Naive thymus-derived CD4-positive, alpha-beta T cell (primary cell): ENCODE data around the gene SOHLH1. TPM values are rescaled to one million over a fixed set of nuclear protein-coding genes. Genes with fewer than 3 reads are reported as not detected.
"Not testable (repeated sequence)": the region's sequence is repeated elsewhere in the genome, so short reads cannot be mapped to it uniquely, and the experiment has no call there.

Source experiments
- ATAC-seq: fragments of 150-1000 bp; cut with Tn5 transposase; 2 replicates; pipeline ENCODE4 v1.10.0; 2021; ENCODE audit warnings: mild to moderate bottlenecking, moderate library complexity
- CTCF ChIA-PET: fragments of 350-600 bp; sonication (Branson Sonifier 250); formaldehyde crosslinking; loops from one replicate; lab custom pipeline; 2021; ENCODE audit warnings: antibody characterized with exemption; lab: Charles Lee
- POLR2A ChIA-PET: fragments of 350-600 bp; sonication (Branson Sonifier 250); formaldehyde crosslinking; loops from one replicate; lab custom pipeline; 2021; ENCODE audit warnings: antibody characterized with exemption, inconsistent platforms; lab: Charles Lee
- DNase-seq, 9 donors: peaks; one replicate each; pipeline versions ENCODE4 v3.0.0 to v3.0.0-alpha.2; 2020 to 2022; ENCODE audit warnings: mixed read lengths in 1 of 9
- H3K27ac ChIP-seq: one replicate; pipeline ENCODE4 v1.7.0; 2013; ENCODE audit warnings: mild to moderate bottlenecking, low read depth, low read length, moderate library complexity
- H3K27me3 ChIP-seq, 2 donors: one replicate each; pipeline ENCODE4 v1.7.0; 2013; ENCODE audit warnings: low read length in 2 of 2, mild to moderate bottlenecking in 2 of 2, moderate library complexity in 2 of 2; ENCODE audit not compliant: control insufficient read depth in 2 of 2, insufficient read depth in 2 of 2
- H3K36me3 ChIP-seq, 3 experiments: 1 replicate in 2 of 3; 2 replicates in 1 of 3; pipeline ENCODE4 v1.7.0; 2013; ENCODE audit warnings: low read length in 3 of 3, mild to moderate bottlenecking in 3 of 3, moderate library complexity in 1 of 3; ENCODE audit not compliant: insufficient read depth in 3 of 3, control insufficient read depth in 2 of 3
- H3K4me1 ChIP-seq, 2 donors: one replicate each; pipeline ENCODE4 v1.7.0; 2013; ENCODE audit warnings: low read length in 2 of 2, mild to moderate bottlenecking in 2 of 2, moderate library complexity in 1 of 2; ENCODE audit not compliant: control insufficient read depth in 2 of 2, insufficient read depth in 2 of 2
- H3K4me3 ChIP-seq: 2 replicates; pipeline ENCODE4 v1.7.0; 2013; ENCODE audit warnings: mild to moderate bottlenecking, low read length
- H3K9me3 ChIP-seq, 3 experiments: 1 replicate in 2 of 3; 2 replicates in 1 of 3; pipeline ENCODE4 v1.7.0; 2013; ENCODE audit warnings: low read length in 3 of 3; ENCODE audit not compliant: control insufficient read depth in 2 of 3
- H3K27ac Mint-ChIP-seq, 9 donors: one replicate each; pipeline ENCODE4 v1.8.0; 2020 to 2022; ENCODE audit warnings: mixed read lengths in 9 of 9, mild to moderate bottlenecking in 8 of 9, moderate library complexity in 5 of 9, inconsistent platforms in 2 of 9
- H3K27me3 Mint-ChIP-seq, 5 donors: one replicate each; pipeline ENCODE4 v1.8.0; 2021 to 2022; ENCODE audit warnings: mixed read lengths in 5 of 5, mild to moderate bottlenecking in 1 of 5
- H3K36me3 Mint-ChIP-seq, 5 donors: one replicate each; pipeline ENCODE4 v1.8.0; 2020 to 2022; ENCODE audit warnings: mixed read lengths in 5 of 5, mild to moderate bottlenecking in 3 of 5, inconsistent platforms in 1 of 5
- H3K4me1 Mint-ChIP-seq, 7 donors: one replicate each; pipeline ENCODE4 v1.8.0; 2020 to 2022; ENCODE audit warnings: mixed read lengths in 7 of 7, mild to moderate bottlenecking in 3 of 7, inconsistent platforms in 1 of 7
- H3K4me3 Mint-ChIP-seq, 10 donors: one replicate each; pipeline ENCODE4 v1.8.0; 2020 to 2022; ENCODE audit warnings: mild to moderate bottlenecking in 10 of 10, mixed read lengths in 10 of 10, moderate library complexity in 6 of 10, inconsistent platforms in 2 of 10
- H3K9me3 Mint-ChIP-seq, 11 donors: one replicate each; pipeline ENCODE4 v1.8.0; 2020 to 2022; ENCODE audit warnings: mixed read lengths in 11 of 11, mild to moderate bottlenecking in 4 of 11, inconsistent platforms in 1 of 11, moderate library complexity in 1 of 11
- intact Hi-C, 2 donors: fragments of 100-400 bp; cut with micrococcal nuclease; formaldehyde crosslinking; loops; one replicate each; pipeline ENCODE4 v1.15.1; 2023
- polyA plus RNA-seq, 2 donors: library from polyadenylated mRNA; unstranded; fragments of 300-500 nt; fragmentation: Illumina TruSeq; gene quantifications; one replicate each; pipeline ENCODE4 v1.2.3, GENCODE V29; 2021
- total RNA-seq, 6 experiments: library from RNA in 5 of 6; stranded (reverse) in 5 of 6; gene quantifications; 1 replicate in 5 of 6; 2 replicates in 1 of 6; pipeline ENCODE4 v1.2.3 and lab custom pipeline; 2021 to 2026

SOHLH1 gene
- total and polyA plus RNA-seq, 7 experiments from 2014 or later = not detected

- H3K27ac ChIP-seq = no peak overlapping the region
- ATAC-seq (no peak), DNase-seq (no peak)
- Mint-ChIP-seq H3K4me1 (no peaks in the 10 kb centered on the region), H3K4me3 (no peak overlapping the region), H3K9me3 (peaks cover 0 to 5% (median 0%) of the 10 kb centered on the region in 11 donors), H3K27me3 (peaks cover 0 to 9% (median 0%) of the 10 kb centered on the region in 5 donors), H3K36me3 (no peaks in the 10 kb centered on the region), H3K27ac (no peak overlapping the region)
- intact Hi-C loops = no loop called here
- ChIA-PET POLR2A (no interaction called here), CTCF (no interaction called here)
- H3K4me1 ChIP-seq = no peaks in the 10 kb centered on the region
- no peaks in the 10 kb centered on the region for H3K36me3 ChIP-seq
- no peak overlapping the region for H3K4me3 ChIP-seq
- no peaks in the 10 kb centered on the region for H3K9me3 ChIP-seq
- H3K27me3 ChIP-seq = no peaks in the 10 kb centered on the region
Measured at GRCh38 chr9:135671591-135672041, 27.7 kb downstream of the SOHLH1 start.

- Histone ChIP-seq H3K27me3 (no peaks in the 10 kb centered on the region), H3K4me3 (no peak overlapping the region)
- ATAC-seq = no peak
Measured at GRCh38 chr9:135670721-135671590, 28.3 kb downstream of the SOHLH1 start.

GRCh38 chr9:135669616-135670285, 29.5 kb downstream of the SOHLH1 start:
- DNase-seq = no peak
- H3K27ac ChIP-seq = no peak overlapping the region
- no peaks in the 10 kb centered on the region for H3K36me3 ChIP-seq
- intact Hi-C loops = no loop called here
- no peaks in the 10 kb centered on the region for H3K4me1 ChIP-seq
- Mint-ChIP-seq H3K4me1 (no peaks in the 10 kb centered on the region), H3K36me3 (no peaks in the 10 kb centered on the region), H3K4me3 (no peak overlapping the region), H3K9me3 (peaks cover 0 to 5% (median 0%) of the 10 kb centered on the region in 11 donors), H3K27ac (no peak overlapping the region), H3K27me3 (peaks cover 0 to 9% (median 0%) of the 10 kb centered on the region in 5 donors)
- no peaks in the 10 kb centered on the region for H3K27me3 ChIP-seq
- ChIA-PET POLR2A (no interaction called here), CTCF (no interaction called here)
- no peak for ATAC-seq
- H3K4me3 ChIP-seq = no peak overlapping the region
- no peaks in the 10 kb centered on the region for H3K9me3 ChIP-seq

More at GRCh38 chr9:135670721-135671590, 28.3 kb downstream of the SOHLH1 start:
- Mint-ChIP-seq H3K4me3 (no peak overlapping the region), H3K4me1 (no peaks in the 10 kb centered on the region), H3K27ac (no peak overlapping the region), H3K27me3 (peaks cover 0 to 9% (median 0%) of the 10 kb centered on the region in 5 donors), H3K36me3 (no peaks in the 10 kb centered on the region), H3K9me3 (peaks cover 0 to 5% (median 0%) of the 10 kb centered on the region in 11 donors)
- no peak for DNase-seq
- intact Hi-C loops = no loop called here
- Histone ChIP-seq H3K36me3 (no peaks in the 10 kb centered on the region), H3K4me1 (no peaks in the 10 kb centered on the region), H3K9me3 (no peaks in the 10 kb centered on the region), H3K27ac (no peak overlapping the region)
- ChIA-PET POLR2A (no interaction called here), CTCF (no interaction called here)

- H3K9me3 ChIP-seq, ATAC-seq, H3K36me3 Mint-ChIP-seq, H3K9me3 Mint-ChIP-seq, H3K4me3 Mint-ChIP-seq, intact Hi-C loops, H3K27me3 Mint-ChIP-seq, POLR2A ChIA-PET, H3K4me1 Mint-ChIP-seq, CTCF ChIA-PET, DNase-seq, H3K4me1 ChIP-seq, H3K4me3 ChIP-seq, H3K27ac ChIP-seq, H3K27me3 ChIP-seq, H3K36me3 ChIP-seq, H3K27ac Mint-ChIP-seq: not testable (repeated sequence)
Measured at GRCh38 chr9:135669018-135669417, 30.3 kb downstream of the SOHLH1 start.

GRCh38 chr9:135667463-135668001, 31.7 kb downstream of the SOHLH1 start:
- CTCF ChIA-PET = no interaction called here
- H3K36me3 Mint-ChIP-seq = no peaks in the 10 kb centered on the region

GRCh38 chr9:135666534-135667462, 32.5 kb downstream of the SOHLH1 start:
- Mint-ChIP-seq H3K9me3 (peaks cover 0 to 5% (median 0%) of the 10 kb centered on the region in 11 donors), H3K27ac (no peak overlapping the region), H3K36me3 (no peaks in the 10 kb centered on the region), H3K27me3 (peaks cover 0 to 4% (median 0%) of the 10 kb centered on the region in 5 donors), H3K4me1 (no peaks in the 10 kb centered on the region), H3K4me3 (no peak overlapping the region)
- Histone ChIP-seq H3K27ac (no peak overlapping the region), H3K4me1 (no peaks in the 10 kb centered on the region), H3K36me3 (no peaks in the 10 kb centered on the region), H3K27me3 (no peaks in the 10 kb centered on the region), H3K4me3 (no peak overlapping the region), H3K9me3 (no peaks in the 10 kb centered on the region)
- ChIA-PET CTCF (no interaction called here), POLR2A (no interaction called here)
- intact Hi-C loops = no loop called here
- no peak for DNase-seq
- no peak for ATAC-seq

More at GRCh38 chr9:135667463-135668001, 31.7 kb downstream of the SOHLH1 start:
- no peaks in the 10 kb centered on the region for H3K4me1 ChIP-seq
- ATAC-seq = no peak
- H3K9me3 ChIP-seq = no peaks in the 10 kb centered on the region
- Mint-ChIP-seq H3K27me3 (peaks cover 0 to 9% (median 0%) of the 10 kb centered on the region in 5 donors), H3K4me1 (no peaks in the 10 kb centered on the region), H3K9me3 (peaks cover 0 to 5% (median 0%) of the 10 kb centered on the region in 11 donors), H3K4me3 (no peak overlapping the region), H3K27ac (no peak overlapping the region)
- POLR2A ChIA-PET = no interaction called here
- DNase-seq = no peak
- no peaks in the 10 kb centered on the region for H3K36me3 ChIP-seq
- no peak overlapping the region for H3K4me3 ChIP-seq
- H3K27ac ChIP-seq = no peak overlapping the region
- intact Hi-C loops = no loop called here
- H3K27me3 ChIP-seq = no peaks in the 10 kb centered on the region
